Activated gamma-delta T cell treated with Interleukin-2 at 50 U/mL for 16 hours (primary cell): ENCODE measurements around the gene KCNQ2.
A peak's percentile ranks its signal among the peaks of the same experiment; 100 is the strongest.
"Not testable (repeated sequence)": the region's sequence is repeated elsewhere in the genome, so short reads cannot be mapped to it uniquely, and the experiment has no call there.

Experiments
- DNase-seq: peaks from one replicate; pipeline ENCODE4 v3.0.0-alpha.2; 2020

The KCNQ2 gene

DNA sequence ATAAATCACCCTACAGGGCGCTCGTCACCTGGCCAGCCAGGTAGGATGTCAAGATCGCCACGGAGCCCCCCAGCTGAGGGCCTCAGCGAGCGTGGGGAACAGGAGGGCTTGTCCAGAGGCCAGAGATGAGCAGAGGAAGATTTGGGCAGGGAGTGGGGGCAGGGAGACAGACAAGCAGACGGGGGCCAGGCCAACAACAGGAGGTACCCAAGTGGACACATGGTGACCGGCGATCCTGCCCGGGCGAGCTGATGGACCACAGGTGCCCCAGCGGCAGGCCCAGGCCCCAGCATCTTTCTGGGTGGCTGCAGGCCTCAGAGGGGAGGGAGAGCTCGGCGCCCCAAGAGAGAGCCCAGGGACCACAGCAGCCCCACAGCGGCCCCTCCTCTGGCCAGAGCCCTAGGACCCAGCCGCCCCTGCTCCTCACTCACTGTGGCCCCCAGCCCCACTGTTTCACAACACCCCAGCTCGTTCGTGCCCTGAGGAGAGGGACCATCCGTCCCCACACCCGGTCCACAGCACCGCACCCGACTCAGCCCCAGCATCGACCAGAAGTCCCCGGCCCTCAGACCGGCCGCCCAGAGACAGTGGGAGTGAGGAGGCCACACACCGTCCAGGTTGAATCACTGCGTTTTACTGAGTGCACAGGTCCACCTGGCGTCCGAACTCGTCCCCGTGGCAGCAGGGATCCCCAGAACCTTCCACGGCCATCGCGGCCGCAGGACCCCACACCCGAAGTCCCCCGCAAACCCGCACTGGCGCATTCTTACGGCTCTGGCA lies 72.7 kb downstream of the KCNQ2 start:
- DNase-seq = no peak

DNA sequence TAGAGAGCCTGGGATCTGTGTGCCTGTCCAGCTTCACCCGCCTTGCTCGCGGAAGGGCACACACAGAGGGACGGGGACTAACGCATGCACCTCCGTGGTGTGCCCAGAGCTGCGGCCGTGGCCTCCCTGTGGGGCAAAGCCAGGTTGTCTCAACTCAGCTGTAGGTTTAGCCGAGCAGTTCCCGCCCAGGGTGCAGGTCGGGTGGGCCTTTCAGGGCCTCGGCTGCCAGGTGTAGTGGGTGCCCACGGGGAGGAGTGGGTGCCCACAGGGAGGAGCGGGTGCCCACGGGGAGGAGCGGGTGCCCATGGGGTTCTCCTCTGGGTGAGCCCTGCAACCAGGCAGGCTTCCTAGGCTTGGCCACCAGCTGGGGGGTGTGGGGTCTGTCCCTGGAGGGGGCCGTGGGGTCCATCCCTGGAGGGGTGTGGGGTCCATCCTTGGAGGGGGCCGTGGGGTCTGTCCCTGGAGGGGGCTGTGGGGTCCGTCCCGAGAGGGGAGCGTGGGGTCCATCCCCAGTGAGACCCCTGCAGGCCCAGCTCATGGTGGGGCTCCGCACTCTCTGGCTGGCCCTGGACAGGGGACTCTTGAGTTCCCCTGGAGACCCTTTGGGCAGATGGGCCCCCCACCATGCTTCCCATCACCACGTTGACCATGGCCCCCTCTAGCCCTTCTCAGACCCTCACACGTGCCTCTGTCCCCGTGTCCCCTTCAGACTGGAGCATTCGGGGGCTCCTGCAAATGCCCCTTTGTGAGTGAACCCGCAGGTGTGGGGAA lies 73.5 kb downstream of the KCNQ2 start:
- no peak for DNase-seq

DNA sequence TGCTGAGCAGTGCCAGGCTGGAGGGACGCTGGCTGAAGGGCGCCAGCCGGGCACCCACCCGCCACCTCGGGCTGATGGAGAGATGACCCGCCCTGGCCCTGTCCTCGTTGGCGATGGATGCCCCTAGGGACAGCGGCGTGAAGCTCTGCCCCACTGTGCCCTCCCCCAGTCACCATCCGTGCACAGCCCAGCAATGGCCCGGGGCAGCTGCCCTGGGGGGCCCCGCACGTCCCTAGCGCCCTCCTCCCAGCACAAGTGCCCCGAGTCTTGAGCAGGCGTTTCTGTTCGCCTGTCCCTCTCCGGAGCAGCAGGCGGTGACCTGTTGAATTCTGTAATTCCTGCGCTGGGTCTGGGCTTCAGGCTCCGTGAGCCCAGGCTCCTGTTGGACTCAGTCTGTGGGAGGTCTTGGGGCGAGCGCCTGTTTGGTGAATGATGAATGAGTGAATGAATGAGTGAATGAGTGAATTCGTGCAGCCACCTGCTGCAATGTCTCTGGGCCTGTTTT lies 74.5 kb downstream of the KCNQ2 start:
- no peak for DNase-seq

DNA sequence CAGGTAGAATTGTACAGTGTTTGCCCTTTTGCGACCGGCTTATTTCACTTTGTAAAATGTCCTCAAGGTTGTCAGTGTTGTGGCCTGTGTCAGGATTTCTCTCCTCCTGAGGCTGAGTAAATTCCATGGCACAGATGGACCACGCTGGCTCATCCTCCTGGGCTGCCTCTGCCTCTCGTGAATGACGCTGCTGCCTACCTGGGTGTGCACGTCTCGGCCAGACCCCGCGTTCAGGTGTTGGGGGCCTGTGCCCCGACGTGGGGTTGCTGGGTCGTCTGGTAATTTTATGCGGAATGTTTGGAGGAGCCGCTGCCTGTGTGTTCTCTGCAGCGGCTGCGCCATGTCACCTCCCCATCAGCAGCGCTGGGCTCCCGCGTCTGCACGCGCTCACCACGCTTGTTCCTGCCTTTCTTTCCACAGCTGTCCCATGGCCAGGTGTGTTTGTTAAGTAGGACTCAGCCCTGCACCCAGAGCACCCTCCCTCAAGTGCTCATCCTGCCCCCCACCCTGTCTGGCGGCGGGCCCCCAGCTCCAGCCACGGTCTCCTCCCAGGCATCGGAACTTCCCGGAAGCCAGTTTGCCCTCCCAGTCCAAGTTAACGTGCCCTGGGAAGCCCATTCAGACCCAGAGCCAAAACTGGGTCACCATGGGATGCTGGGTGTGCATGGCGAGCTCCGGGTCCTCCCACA lies 75.2 kb downstream of the KCNQ2 start:
- DNase-seq = no peak

DNA sequence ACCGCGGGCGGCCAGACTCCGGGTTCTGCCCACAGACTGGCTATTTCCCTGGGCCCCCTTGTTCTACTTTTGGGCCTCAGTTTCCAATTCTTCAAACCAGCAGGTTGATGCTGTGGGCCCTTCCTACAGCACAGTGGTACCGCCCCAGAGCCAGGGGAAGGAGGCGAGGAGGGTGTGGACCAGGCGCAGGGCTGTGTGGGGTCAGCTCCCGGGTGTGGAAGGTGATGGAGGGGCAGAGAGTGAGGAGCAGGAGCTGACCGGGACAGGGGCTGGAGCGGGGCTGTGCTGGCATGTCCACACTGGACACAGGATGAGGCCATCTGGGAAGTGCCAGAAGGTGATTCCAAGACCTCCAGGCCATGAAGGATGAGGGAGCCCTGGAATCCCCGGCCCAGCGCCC lies 76.2 kb downstream of the KCNQ2 start:
- DNase-seq = no peak

DNA sequence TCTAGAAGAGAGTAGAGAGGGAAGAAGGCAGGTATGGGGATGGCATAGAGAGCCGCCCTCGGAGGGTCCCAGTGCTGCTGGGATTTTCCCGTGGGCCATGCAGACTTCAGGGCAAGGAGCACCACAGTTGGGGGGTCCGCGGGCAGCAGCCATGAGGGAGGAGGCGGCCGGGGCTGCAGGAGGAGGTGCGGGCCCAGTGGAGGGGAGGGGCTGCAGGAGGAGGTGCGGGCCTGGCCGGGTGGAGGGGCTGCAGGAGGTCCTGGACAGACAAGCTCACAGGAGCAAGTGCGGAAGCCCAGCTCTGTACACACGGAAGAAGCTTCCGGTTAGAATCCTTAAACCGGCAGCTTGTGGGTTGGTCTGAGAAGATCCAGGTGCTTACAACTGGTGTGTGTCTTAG lies 76.7 kb downstream of the KCNQ2 start:
- DNase-seq = no peak

DNA sequence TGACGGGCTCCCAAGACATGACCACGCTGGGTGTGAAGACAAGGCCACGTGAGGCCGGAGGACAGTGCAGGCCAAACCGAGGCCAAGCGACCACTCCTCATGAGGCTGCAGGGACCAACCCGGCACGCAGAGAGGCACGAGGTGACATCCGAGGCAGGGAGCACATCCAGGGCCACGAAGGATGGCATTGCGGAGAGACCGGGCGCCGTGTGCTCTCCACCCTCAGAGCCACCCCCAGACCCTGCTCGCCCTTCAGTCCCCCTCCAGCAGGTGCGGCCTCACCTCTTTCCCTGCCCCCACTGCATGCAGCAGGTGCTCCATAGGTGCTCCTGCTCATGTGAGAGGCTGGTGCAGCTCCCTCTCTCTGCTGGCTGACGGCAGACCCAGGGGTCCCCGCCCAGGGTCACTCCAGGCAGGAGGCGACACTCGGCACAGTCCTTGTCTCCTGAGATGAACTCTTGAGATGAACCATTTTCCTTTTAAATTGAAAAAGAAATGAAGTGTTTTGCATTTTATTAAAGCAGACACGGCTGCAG lies 77.5 kb downstream of the KCNQ2 start:
- no peak for DNase-seq

DNA sequence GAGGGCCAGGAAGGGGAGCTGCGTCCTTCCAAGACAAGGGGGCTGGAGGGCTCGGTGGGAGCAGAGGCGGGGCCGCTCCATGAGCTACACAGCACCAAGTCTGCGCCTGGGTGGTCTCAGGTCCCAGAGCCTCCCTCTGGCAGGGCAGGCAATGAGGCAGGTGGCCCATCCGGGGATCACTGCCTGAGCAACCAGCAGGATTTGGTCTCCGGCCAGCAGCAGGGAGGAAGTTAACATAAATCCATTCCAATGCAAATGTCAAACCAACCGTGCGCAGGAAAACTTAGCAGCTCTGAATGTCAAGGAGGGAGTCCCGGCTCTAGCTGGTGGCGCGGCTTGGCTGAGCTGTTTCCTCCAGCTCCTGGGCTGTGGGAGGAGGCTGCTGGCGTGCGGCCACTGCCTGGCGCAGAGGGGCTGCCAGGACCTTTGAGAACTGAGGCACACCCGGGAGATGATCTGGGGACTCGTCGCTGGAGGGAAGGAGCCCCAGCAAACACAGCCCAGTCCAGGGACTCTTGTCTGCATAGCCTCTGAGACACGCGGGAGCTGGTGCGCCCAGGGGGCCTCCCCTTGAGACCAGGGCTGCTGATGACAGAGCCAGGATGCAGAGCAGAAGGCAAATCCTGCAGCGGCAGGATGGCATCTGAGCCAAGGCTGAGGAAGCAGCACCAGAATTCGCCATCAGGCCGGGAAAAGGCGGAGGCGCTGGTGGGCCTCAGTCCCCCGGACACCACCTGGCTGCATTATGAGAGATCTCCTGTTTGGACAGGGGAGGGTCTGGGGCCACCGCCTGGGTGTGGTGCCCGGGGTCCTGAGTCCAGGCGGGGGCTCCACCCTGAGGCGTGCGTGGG lies 78.2 kb downstream of the KCNQ2 start:
- DNase-seq = no peak

DNA sequence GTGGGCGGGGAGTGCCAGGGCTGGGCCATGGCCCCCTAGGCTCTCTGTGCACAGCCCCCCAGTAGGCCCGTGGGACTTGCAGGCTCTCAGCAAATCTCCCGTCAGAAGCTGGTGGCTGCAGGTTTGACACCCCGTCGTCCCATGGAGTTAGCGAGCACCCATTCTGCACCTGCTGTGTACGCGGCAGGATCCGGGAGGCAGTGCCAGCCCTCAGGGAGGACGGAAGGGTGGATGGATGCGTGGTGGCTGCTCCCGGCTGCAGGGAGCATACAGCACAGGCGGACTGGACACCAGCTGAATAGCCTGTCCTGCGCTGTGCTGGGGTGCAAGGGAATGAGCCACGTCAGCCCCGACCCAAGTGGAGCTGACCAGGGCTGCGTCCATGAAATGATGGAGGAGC lies 78.9 kb downstream of the KCNQ2 start:
- DNase-seq = no peak

DNA sequence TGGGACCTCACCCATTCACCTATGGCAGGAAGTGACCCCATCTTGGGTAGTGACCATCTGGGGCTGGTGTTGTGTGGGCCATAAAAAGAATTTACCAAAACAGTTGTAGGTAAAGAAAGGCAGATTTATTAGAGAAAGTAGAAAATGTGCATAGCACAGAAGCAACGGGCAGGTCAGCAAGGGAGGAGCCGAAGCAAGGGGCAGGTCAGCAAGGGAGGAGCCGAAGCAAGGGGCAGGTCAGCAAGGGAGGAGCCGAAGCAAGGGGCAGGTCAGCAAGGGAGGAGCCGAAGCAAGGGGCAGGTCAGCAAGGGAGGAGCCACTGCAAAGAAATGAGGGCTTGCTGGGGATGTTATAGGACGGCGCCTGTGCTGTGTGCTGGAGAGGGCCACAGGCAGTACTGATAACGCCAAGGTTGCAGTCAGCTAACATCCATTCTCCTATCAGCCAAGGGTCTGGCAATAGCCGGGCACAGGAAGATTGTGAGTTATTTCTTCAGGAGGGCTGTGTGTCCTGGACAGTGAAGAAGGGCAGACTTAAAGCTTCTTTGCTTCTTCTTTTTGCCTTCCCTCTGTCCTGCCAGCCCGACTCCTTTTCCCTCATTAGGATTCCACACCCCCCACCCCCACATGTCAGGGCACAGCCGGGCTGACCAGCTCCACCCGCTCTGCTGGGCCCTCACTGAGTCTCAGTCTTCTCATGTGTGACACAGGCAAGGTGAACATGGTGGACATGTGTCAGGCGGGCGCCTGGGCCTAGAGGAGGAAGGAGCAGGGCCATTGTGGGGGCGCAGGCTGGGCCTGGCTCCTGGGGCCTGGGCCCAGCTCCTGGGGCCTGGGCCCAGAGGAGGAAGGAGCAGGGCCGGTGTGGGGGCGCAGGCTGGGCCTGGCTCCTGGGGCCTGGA lies 79.7 kb downstream of the KCNQ2 start:
- DNase-seq = no peak

DNA sequence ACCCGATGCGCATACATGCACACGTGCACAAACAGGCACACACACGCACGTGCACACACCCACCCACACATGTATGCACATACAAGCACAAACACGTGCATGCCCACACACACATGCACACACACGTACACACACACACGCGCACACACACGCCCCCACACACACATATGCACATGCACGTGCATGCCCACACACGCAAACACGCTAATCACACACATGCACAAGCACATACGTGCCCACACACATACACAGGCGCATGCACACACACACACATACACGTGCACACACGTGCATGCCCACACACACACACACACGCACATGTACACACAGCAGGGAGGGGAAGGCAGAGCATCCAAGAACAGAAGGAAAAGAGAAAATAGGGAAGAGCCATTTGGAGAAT lies 84.5 kb downstream of the KCNQ2 start:
- DNase-seq = no peak

DNA sequence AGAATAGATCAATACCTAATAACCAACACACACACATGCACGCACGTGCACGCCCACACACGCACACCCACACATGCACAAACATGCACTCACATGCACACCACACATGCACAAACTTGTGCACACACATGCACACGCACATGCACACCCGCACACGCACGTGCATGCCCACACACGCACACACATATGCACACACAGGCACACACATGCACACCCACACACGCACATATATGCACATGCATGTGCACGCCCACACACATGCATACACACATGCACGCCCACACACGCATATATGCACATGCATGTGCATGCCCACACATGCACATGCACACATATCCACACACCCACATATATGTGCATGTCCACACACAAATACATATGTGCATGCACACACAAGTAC lies 85.1 kb downstream of the KCNQ2 start:
- no peak for DNase-seq

DNA sequence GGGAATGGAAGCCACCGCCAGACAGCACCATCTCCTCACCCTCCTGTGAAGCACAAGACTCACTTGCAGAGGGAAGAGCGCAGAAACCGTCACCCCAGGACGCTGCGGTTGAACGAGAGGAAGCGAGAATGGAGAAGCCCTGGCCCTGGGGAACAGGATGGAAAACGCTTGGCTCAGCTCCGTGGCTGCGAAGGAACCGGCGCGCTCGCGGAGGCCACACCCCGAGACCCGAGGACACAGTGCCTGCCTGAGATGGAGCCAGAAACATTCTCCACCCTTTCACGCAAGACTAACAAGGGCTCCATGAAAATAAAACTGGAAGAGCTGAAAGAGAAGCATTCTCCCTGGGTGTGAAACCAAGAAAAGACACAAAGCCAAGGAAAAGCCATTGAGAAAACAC lies 86.0 kb downstream of the KCNQ2 start:
- no peak for DNase-seq

DNA sequence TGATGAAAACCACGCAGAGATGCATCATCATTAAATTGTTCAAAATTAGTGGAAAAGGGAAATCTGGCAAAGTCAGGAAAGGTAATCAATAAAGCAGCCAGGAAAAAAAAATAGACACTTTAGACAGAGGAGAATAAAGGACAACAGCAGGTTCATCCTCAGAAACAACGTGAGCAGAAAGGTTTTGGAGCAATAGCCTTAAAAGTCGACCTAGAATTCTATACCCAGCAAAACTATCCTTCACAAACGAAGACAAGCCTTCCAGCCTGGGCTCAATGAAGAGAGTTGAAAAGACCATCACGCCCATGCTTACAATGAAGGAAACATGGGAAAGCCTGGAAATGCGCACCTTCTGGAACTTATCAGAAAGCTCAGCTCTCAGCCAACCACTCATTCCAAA lies 86.6 kb downstream of the KCNQ2 start:
- no peak for DNase-seq

DNA sequence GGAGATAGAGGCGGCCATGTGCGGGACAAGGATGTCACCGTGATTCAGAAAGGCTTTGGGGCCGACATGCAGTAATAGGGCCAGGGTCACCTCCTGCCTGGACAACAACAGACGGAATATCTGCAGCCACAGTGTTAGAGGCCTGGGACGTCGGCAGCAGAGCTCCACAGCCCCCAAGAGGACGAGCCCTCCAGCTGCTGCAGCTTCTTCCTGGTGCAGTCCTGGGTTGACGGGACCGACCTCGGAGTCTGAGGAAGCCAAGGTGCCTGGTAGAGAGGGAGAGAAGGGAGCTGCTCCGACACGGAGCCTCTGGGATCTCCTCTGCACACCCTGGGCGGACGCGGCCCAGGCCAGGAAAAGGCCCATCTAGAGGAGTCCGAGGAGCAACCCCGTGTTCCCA lies 88.1 kb downstream of the KCNQ2 start:
- DNase-seq = no peak

DNA sequence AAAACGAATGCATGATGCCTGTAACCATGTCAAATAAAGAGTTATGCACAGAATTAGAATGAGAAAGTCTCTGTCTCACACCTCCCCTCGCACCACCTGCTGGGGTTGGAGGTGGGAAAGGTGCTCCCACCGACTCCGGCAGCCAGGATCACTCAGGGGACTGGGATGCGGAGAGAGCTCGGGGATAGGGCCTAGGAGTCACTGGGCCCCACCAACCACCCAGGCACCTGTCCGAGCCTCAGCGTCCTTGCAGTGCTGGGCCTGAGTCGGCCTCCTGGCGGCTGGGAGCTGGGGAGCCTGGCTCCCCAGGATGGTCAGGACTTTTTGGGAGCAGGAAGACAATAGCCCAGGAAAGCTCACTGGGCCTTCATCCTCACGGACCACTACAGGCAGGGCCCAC lies 88.9 kb downstream of the KCNQ2 start:
- no peak for DNase-seq

DNA sequence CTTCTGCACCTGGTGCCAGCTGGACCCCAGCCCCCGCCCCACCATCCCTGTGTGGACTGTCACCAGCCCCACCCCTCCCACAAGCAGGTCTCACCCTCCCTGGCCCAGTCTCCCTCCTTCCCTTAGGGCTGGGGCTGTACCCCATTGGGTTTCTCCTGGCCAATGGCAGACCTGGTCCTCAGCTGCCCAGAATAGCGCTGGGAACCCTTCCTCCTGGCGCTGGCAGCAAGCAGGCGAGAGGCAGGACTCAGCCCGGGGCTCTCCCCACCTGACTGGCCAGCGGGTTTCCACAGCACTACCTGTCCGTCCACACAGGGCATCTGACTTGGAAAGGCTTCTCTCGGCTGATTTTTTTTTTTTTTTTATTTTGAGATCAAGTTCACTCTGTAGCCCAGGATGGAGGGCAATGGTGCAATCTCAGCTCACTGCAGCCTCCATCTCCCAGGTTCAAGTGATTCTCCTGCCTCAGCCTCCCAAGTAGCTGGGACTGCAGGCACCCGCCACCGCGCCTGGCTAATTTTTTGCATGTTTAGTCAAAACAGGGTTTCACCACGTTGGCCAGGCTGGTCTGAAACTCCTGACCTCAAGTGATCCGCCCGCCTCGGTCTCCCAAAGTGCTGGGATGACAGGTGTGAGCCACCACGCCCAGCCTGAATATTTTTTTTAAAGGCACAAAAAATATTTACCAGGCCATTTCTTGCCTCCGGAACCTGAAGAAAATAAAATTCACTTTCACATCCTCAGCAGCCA lies 89.7 kb downstream of the KCNQ2 start:
- DNase-seq = no peak

DNA sequence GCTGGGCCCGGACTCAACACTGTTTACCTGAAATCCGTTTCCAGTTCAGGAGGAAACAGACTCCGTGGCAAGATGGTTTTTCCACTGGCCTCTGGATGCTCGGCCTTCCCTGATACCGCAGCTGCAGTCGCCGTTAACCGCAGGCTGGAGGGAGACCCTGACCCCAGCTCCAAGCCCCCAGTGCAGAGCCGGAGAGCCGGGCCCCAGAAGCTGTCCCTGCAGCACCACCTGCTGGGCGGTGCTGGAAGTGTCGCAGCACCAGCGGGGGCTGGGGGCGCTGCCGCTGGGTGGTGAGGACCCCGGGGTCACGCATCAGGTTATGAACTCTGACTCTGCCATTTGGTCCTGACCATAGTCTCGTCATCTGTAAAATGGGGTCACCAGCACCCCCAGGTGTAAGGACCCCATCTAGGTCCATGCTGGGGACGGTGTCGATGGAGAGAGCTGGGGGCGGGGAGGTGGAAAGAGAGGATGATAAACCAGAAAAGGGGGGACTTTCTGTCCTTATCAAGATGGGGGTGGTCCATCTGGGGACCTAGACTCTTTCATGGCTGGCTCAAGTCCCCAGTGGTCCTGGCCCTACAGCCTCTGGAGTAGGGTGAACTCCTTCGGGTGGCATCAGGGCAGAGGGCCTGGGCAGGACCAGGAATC lies 90.5 kb downstream of the KCNQ2 start:
- DNase-seq = peak; percentile 31

DNA sequence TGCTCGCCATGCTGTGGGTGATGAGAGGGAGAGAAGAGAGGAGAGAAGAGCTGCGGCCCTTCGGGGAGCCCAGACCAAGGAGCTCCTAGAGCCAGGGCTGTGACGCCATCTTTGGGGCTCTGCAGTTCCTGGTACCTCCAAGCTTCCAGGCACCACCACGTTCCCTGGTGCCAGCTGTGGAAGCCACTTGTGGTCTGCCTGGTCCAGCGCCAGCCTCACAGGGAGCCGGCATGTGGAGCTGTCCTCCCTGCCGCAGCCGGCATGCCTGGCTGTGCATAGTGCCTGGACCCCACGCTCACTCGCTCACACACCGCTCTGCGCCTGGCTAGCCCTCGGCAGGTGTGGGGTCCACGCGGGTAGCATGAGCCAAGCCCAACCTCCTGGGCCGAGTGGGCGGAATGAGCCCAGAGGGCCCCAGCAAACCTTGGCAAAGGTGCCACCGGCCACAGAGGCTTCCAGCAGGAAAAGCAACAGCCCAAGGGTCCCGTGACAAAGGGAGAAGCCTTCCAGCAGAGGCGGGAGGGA lies 92.0 kb downstream of the KCNQ2 start:
- no peak for DNase-seq

DNA sequence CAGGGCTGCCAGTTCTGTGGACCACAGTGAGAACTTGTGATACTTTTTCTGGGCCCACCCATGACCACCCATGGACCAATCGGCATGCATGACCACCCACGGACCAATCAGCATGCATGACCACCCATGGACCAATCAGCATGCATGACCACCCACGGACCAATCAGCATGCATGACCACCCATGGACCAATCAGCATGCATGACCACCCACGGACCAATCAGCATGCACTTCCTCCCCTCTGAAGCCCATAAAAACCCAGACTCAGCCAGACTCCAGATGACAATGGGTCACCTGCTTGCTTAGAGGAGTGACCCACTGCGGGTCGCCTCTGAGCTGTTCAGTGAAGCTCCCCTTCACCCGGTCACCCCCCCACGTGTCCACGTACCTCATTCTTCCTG lies 92.6 kb downstream of the KCNQ2 start:
- DNase-seq = not testable (repeated sequence)
